Brain pericyte (primary cell): ENCODE measurements around the gene TINAGL1.

Experiments
- DNase-seq: peaks from one replicate; pipeline ENCODE4 v3.0.0-alpha.2; 2012; ENCODE audit warnings: low read depth, low spot score

The TINAGL1 gene

GRCh38 chr1:31568895-31569595 is 7.3 kb upstream of the TINAGL1 start:
- DNase-seq: no peak

- DNase-seq: no peak
Observed at GRCh38 chr1:31569596-31570173, 6.6 kb upstream of the TINAGL1 start.

GRCh38 chr1:31570228-31570627 is 6.1 kb upstream of the TINAGL1 start:
- no peak for DNase-seq

- no peak for DNase-seq
Observed at GRCh38 chr1:31570906-31571305, 5.4 kb upstream of the TINAGL1 start.

DNA sequence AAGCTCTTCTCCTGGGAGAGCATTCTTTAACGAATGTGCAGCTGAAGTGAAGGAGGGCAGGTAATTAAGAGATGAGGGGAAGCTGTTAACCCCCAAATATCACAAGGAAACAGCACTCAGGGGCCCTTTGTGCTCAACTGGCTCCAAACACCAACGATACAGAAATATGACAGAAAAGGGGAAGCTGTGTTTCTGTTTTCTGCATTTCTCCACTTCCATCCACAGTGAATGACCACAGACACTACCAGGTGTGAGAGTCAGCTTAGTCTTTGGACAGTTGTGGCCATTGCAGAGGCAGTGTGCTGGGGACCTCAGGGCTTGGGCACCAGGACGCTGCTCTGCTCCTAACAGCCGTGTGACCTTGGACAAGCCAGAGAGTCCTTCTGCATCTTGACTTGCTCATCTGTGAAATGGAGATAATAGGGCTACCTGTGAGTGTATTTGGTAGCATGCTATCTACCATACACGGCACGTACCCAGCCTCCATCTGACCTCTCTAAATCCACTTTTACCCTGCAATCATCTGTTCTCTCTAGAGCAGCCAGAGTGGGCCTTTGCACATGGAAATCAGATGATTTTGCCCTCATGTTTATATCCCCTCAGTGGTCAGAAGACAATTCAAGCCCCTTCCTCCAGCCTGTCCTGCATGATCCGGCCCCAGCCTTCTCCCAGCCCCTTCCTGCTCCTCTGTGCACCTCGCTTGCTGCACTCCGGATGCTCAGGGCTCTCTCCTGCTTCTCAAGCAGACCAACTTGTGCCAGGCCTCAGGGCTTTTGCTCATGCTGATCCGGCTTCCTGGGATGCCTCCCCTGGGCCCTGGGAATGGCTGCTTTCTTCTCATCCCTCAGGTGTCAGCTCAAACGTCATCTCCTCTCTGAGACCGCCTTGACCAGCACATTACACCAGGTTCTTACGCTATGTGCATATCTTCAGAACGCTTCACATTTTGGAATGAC is 4.7 kb upstream of the TINAGL1 start:
- no peak for DNase-seq

DNA sequence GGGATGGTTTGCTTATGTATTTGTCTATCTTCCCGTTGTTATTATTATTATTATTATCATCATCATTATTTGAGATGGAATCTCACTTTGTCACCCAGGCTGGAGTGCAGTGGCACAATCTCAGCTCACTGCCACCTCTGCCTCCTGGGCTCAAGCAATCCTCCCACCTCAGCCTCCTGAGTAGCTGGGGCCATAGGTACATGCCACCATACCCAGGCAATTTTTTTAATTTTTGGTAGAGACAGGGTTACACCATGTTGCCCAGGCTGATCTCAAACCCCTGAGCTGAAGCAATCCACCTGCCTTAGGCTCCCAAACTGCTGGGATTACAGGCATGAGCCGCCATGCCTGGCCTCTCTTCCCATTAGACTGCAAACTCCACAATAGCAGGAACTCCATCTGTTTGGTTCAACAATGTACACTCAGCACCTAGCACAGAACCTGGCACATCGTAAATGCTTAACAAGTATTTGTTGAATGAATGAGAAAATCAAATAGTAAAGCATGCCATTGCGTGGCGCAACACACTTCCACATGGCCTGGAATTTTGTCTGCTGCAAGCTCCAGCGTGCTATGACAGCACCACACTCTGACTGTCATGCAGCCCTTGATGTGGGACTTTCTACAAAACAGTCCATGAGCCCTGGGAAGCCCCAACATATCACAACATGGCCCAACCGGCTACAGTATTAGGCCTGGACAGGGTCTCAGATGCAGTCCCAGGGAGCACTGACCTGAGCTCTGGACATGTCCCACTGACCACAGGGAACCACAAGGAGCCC is 3.8 kb upstream of the TINAGL1 start:
- DNase-seq: no peak

DNA sequence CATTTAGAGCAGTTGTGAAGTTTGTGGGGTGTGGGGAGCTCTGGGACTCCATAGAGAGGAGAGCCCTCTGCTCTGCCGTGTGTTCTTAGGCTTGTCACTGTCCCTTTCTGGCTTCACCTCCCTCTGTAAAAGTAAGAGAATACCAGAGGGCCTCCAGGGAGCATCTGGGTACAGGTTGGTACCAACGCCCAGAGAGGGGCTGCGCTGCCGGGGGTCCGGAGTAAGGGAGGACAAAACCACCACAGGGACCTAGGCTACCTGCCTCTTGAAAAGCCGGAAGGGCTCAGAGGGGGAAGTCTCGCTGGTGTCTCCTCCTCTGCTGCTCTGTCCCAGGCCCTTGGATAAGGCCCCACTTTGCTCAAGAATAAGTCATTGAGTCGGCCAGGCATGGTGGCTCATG is 3.1 kb upstream of the TINAGL1 start:
- no peak for DNase-seq

GRCh38 chr1:31574749-31575368 is 1.5 kb upstream of the TINAGL1 start:
- no peak for DNase-seq

DNA sequence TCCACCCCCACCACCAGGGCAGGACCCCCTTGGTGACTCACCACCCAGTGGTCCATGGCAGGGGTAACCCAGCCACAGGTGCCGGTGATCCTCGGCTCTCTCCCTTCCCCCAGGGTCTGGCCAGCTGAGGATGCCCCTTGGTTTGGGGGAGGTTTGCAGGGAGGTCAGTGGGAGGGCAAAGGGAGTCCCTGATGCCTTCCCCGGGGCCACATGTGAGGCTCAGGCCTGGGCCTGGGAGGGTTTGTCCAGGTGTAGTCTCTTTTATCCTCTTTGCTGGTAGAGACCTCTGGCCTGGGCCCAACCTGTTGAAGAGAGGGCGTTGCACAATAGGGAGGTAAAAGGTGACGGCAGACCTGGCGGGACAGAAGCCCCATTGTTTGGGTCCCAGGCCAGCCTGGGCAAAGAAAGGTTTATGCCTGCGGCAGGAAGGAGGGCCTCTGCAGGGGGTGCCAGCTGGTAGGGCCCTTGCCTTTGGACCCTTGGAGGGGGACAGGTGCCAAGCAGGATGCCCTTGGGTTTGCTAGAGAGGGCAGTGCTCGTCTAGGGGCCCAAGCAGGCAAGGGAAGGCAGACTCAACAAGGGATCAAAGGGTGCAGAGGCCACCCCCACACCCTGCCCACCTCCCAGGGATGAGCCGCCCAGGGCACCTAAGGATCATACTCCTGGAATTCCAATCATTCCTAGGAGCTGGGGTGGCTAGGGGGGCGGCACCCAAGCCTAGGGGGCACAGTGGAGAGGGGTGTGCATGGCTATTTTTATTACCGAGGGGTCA is 760 bp upstream of the TINAGL1 start:
- no peak for DNase-seq

GRCh38 chr1:31576743-31577455 is 584 bp downstream of the TINAGL1 start:
- DNase-seq: no peak

GRCh38 chr1:31577515-31578192 is 1.3 kb downstream of the TINAGL1 start:
- DNase-seq: no peak

DNA sequence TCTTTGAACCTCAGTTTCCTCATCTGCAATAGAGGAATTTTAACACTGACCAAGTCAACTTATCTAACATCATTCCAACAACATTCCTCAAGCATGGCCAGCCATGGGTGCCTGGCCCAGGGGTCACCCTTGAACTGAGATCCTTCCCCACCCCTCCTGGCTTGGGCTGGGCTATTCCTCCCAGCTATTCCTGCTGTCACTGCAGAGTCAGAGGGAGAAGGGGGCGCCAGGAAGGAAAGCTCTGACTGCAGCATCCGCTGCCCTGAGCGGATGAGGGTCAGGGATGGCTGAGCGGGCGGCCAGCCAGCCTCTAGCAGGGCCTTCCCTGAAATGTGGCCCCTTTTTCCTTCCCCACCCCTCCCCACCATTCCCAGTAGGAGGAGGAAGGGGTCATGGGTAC is 3.1 kb downstream of the TINAGL1 start:
- no peak for DNase-seq

DNA sequence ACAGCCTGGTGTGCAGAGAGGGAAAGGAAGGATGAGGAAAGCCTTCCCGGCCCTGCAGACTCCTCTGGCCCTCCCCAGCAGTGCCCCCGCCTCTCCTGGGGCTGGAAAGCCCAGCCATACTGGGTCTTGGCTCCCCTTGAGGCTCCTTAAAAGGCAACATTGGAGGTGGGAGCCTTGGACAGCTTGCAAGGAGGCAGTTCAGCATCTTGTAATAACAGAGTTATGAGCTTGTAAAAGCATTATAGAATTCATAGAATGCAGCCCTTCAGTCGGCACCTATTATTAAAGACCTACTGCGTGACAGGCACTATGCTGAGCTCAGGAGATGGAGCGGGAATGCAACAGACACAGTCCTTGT is 4.2 kb downstream of the TINAGL1 start:
- no peak for DNase-seq

GRCh38 chr1:31580891-31581603 is 4.7 kb downstream of the TINAGL1 start:
- no peak for DNase-seq

DNA sequence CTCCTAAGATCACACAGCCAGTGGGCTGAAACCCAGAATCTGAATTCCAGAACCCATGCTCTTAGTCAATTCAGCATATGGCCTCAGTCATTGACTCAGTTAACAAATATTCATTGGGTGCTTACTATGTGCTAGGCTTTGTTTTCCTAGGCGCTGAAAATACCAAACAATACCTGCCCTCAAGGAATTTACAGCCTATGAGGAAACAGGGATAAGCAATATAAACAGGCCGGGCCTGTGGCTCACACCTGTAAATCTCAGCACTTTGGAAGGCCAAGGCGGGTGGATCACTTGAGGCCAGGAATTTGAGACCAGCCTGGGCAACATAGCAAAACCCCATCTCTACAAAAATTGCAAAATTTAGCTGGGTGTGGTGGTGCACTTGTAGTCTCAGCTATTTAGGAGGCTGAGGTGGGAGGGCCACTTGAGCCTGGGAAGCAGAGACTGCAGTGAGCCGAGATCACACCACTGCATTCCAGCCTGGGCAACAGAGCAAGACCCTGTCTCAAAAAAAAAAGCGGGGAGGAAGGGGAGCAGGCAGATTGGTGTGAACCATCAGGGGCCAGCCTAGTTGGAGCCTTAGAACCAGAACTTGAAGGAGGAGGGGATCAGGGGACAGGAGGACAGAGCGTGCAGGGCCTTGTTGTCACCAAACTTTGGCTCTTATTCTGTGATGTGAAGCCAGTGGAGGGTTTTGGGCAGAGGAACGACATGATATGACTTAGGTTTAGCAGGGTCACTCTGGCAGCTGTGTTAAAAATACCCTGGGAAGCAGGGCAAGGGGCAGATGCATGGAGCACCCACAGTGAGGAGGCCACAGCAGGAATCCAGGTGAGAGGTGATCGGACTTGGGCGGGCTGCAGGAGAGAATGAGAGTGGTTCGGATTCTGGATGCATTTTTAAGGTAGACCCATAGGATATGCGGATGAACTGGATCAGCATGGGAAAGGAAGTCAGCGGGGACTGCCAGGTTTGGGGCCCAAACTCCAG is 5.8 kb downstream of the TINAGL1 start:
- DNase-seq: no peak

DNA sequence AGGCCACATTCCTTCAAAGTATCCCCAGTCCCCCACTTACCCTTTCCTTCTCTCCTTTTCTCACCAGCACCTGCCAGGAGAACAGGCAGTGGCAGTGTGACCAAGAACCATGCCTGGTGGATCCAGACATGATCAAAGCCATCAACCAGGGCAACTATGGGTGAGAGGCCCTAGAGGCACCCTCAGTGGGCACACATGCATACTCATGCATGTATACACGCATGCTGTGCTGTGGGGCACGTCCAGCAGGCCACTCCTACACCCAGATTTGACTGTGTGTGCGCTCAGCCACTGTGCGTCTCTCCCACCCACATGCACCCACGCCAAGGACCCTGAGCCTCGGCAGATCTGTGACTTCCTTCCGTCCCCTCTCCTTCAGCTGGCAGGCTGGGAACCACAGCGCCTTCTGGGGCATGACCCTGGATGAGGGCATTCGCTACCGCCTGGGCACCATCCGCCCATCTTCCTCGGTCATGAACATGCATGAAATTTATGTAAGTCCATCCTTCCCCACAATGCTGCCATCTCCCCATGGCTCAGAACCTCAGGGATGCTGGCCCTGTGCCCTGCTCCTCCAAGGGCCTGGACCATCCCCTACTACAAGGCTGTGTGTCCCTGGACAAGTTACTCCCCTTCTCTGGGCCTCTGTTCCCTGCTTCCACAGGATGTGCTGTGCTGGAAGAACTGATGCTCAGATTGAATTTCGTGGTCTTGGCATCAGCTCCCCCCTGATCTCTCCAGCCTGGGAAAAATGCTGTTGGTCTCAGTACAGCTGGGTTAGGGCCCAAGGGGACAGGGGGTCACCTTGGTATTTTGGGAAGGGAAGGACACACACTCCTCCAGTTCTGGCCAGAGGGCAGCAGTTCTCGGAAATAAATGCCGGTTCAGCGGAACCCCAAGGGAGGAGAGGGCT is 7.0 kb downstream of the TINAGL1 start:
- no peak for DNase-seq
